RWPE1 (cell line): Measurements from ENCODE around the gene IPMK.

Source experiments
- CTCF ChIA-PET: fragments of 350-600 bp; sonication (Branson Sonifier 250); formaldehyde crosslinking; extraction: SDS; loops from one replicate; lab custom pipeline; 2021; lab: Yijun Ruan, JAX
- POLR2A ChIA-PET: fragments of 400-600 bp; formaldehyde crosslinking; extraction: SDS; loops from one replicate; lab custom pipeline; 2020; ENCODE audit warnings: antibody characterized with exemption; ENCODE audit not compliant: low non-redundant PET; lab: Yijun Ruan, JAX
- DNase-seq: peaks from one replicate; pipeline ENCODE4 v3.0.0; 2012; ENCODE audit warnings: low spot score
- H3K27ac ChIP-seq: fragments of 450-650 bp; 2 replicates; pipeline ENCODE4 v1.5.1; 2017
- CTCF ChIP-seq: fragments of 450-650 bp; conservative IDR thresholded peaks from 2 replicates; pipeline ENCODE4 v1.5.1; 2017; ENCODE audit warnings: low read depth, mild to moderate bottlenecking

IPMK gene

GRCh38 chr10:58281092-58281752, 13.5 kb upstream of the IPMK start:
- ChIA-PET CTCF (no interaction called here), POLR2A (no interaction called here)
- no peak for DNase-seq
- H3K27ac ChIP-seq: no peak overlapping the region
- TF ChIP-seq CTCF: no peak

- no peak for DNase-seq
- H3K27ac ChIP-seq: no peak overlapping the region
- ChIA-PET POLR2A (no interaction called here), CTCF (no interaction called here)
- TF ChIP-seq CTCF: no peak
Measured at GRCh38 chr10:58280477-58280876, 12.8 kb upstream of the IPMK start.

- H3K27ac ChIP-seq: no peak overlapping the region
- ChIA-PET POLR2A (no interaction called here), CTCF (no interaction called here)
- TF ChIP-seq CTCF: no peak
- no peak for DNase-seq
Measured at GRCh38 chr10:58278962-58279307, 11.2 kb upstream of the IPMK start.

- TF ChIP-seq CTCF: no peak
- CTCF ChIA-PET: no interaction called here
- POLR2A ChIA-PET: no interaction called here
- H3K27ac ChIP-seq: no peak overlapping the region
- DNase-seq: no peak
Measured at GRCh38 chr10:58278274-58278961, 10.7 kb upstream of the IPMK start.

GRCh38 chr10:58275908-58276307, 8.2 kb upstream of the IPMK start:
- ChIA-PET CTCF (interaction anchor here (0.6 to 0.9 kb wide), 2 partner anchors 13 to 16 kb away, joined by 3 read pairs; no protein-coding TSS in a partner anchor), POLR2A (no interaction called here)
- no peak overlapping the region for H3K27ac ChIP-seq
- DNase-seq: no peak
- no peak for TF ChIP-seq CTCF

GRCh38 chr10:58275261-58275660, 7.6 kb upstream of the IPMK start:
- POLR2A ChIA-PET: no interaction called here
- CTCF ChIA-PET: no interaction called here
- H3K27ac ChIP-seq: no peak overlapping the region
- no peak for TF ChIP-seq CTCF
- DNase-seq: no peak
